ENCODE data around the gene LHX2. TPM values are rescaled to one million over a fixed set of nuclear protein-coding genes. Genes with fewer than 3 reads are reported as not detected.

Gene LHX2
- total RNA-seq, 3 donors from 2014 or later = not detected

- peak overlapping the region in 1 of 3 donors; percentile 19 for H3K4me3 ChIP-seq
- peaks cover 32 to 100% of the 10 kb centered on the region in 2 donors for H3K27me3 ChIP-seq
- intact Hi-C loops (cut with DNase I; ENCODE audit: low total_unique reads) = no loop called here
- peaks cover 9 to 13% of the 10 kb centered on the region in 2 donors for H3K4me1 ChIP-seq
- H3K27ac ChIP-seq = no peak overlapping the region
- no peak for DNase-seq (ENCODE audit: low spot score in 2 of 2)
- TF ChIP-seq POLR2AphosphoS5 (IDR thresholded peaks at IDR 0.05) (no peak), CTCF (IDR thresholded peaks at IDR 0.05) (no peak), POLR2A (IDR thresholded peaks at IDR 0.05) (no peak)
- no peaks in the 10 kb centered on the region for H3K36me3 ChIP-seq
- no peaks in the 10 kb centered on the region for H3K9me3 ChIP-seq
Measured at GRCh38 chr9:124015661-124016131, 4.1 kb downstream of the LHX2 start.

- H3K27me3 ChIP-seq = peaks cover 32 to 100% of the 10 kb centered on the region in 2 donors
- no peak for DNase-seq (ENCODE audit: low spot score in 2 of 2)
- H3K9me3 ChIP-seq = no peaks in the 10 kb centered on the region
- H3K4me1 ChIP-seq = peaks cover 6 to 9% of the 10 kb centered on the region in 2 donors
- no peak overlapping the region for H3K27ac ChIP-seq
- intact Hi-C loops (cut with DNase I; ENCODE audit: low total_unique reads) = no loop called here
- TF ChIP-seq CTCF (IDR thresholded peaks at IDR 0.05) = peak in 1 of 3 donors; percentile 14
- no peak for TF ChIP-seq POLR2A (IDR thresholded peaks at IDR 0.05)
- TF ChIP-seq POLR2AphosphoS5 (IDR thresholded peaks at IDR 0.05) = no peak
- H3K36me3 ChIP-seq = no peaks in the 10 kb centered on the region
- H3K4me3 ChIP-seq = peak overlapping the region in 1 of 3 donors; percentile 19
Measured at GRCh38 chr9:124016175-124017050, 4.8 kb downstream of the LHX2 start.

GRCh38 chr9:124017051-124017928 is 5.7 kb downstream of the LHX2 start:
- no peak for TF ChIP-seq CTCF (IDR thresholded peaks at IDR 0.05)
- no peak for TF ChIP-seq POLR2AphosphoS5 (IDR thresholded peaks at IDR 0.05)
- no peak for TF ChIP-seq POLR2A (IDR thresholded peaks at IDR 0.05)
- Histone ChIP-seq H3K4me1 (peaks cover 0 to 9% of the 10 kb centered on the region in 2 donors), H3K27me3 (peaks cover 26 to 100% of the 10 kb centered on the region in 2 donors), H3K9me3 (no peaks in the 10 kb centered on the region), H3K4me3 (peak overlapping the region in 2 of 3 donors; percentile 25 to 50), H3K36me3 (no peaks in the 10 kb centered on the region), H3K27ac (no peak overlapping the region)
- DNase-seq (ENCODE audit: low spot score in 2 of 2) = no peak
- intact Hi-C loops (cut with DNase I; ENCODE audit: low total_unique reads) = no loop called here

- intact Hi-C loops (cut with DNase I; ENCODE audit: low total_unique reads) = no loop called here
- Histone ChIP-seq H3K27ac (no peak overlapping the region), H3K4me1 (peaks cover 0 to 9% of the 10 kb centered on the region in 2 donors), H3K27me3 (peaks cover 24 to 100% of the 10 kb centered on the region in 2 donors), H3K36me3 (no peaks in the 10 kb centered on the region), H3K4me3 (peak overlapping the region in 2 of 3 donors; percentile 25 to 50), H3K9me3 (no peaks in the 10 kb centered on the region)
- no peak for DNase-seq (ENCODE audit: low spot score in 2 of 2)
- TF ChIP-seq POLR2A (IDR thresholded peaks at IDR 0.05) = no peak
- TF ChIP-seq POLR2AphosphoS5 (IDR thresholded peaks at IDR 0.05) = no peak
- no peak for TF ChIP-seq CTCF (IDR thresholded peaks at IDR 0.05)
Measured at GRCh38 chr9:124017929-124018729, 6.6 kb downstream of the LHX2 start.
